ENCODE measurements around the gene CCNB3. TPM values are rescaled to one million over a fixed set of nuclear protein-coding genes. Genes with fewer than 3 reads are reported as not detected.

The CCNB3 gene
- total and polyA plus RNA-seq, 9 of the 15 experiments (the other 6 are each of a cell fraction or from before 2014, with no cell fraction given), result 0.05 to 0.25 (median 0.08) TPM; not detected in 3

DNA sequence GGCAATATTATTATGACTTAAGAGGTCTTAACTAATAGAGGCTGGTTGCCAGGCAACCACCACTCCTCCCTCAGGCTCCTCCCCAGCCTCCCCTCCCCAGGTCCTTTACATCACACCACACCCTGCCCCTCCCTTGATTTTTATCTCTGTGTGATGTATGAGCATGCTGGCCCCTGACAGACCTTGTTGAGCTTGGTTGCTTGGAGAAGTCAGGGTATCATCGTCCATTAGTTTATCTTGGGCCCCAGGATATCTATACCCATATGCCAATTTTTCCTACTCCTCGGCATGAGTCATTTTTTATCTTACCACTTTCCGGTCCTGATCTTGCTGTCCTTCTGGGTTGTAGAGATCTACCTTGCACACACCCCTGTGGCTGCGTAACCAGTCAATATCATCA is 6.2 kb upstream of the CCNB3 start (continued):
- TF ChIP-seq HDAC1 (IDR thresholded peaks at IDR 0.05) (peak in 1 of 2 experiments; percentile 62; a peak in 2 of 4 replicates), PHB2 (IDR thresholded peaks at IDR 0.05; ENCODE audit: low read depth) (peak; percentile 77), NCOR1 (IDR thresholded peaks at IDR 0.05) (peak; percentile 93), ZNF445 (CRISPR knock-in tag; IDR thresholded peaks at IDR 0.05; ENCODE audit: low read depth) (no peak), SMARCA4 (IDR thresholded peaks at IDR 0.05) (peak; percentile 96), POLR3A (IDR thresholded peaks at IDR 0.05; ENCODE audit: borderline replicate concordance, extremely low read depth, insufficient read depth, insufficient read length) (no peak), FOXM1 (IDR thresholded peaks at IDR 0.05; ENCODE audit: low read depth) (peak; percentile 88), FOXM1 (CRISPR knock-in tag; IDR thresholded peaks at IDR 0.05; ENCODE audit: low read depth) (no peak), MTA3 (IDR thresholded peaks at IDR 0.05; ENCODE audit: borderline replicate concordance) (no peak), EHMT2 (IDR thresholded peaks at IDR 0.05) (peak; percentile 59; the same call in 1 of the 2 replicates), TFAM (CRISPR knock-in tag; conservative IDR thresholded peaks at IDR 0.05) (no peak), KAT8 (IDR thresholded peaks at IDR 0.05; ENCODE audit: low read depth) (no peak), HCFC1 (IDR thresholded peaks at IDR 0.05; ENCODE audit: low read depth, low read length) (no peak), ZBED1 (IDR thresholded peaks at IDR 0.05) (0 out of 2 replicates have a peak, but pooled peaks have one; percentile 64), TCF7L2 (IDR thresholded peaks at IDR 0.05; ENCODE audit: low read depth, low read length) (no peak), KLF16 (IDR thresholded peaks at IDR 0.05) (peak; percentile 93), ZNF699 (CRISPR knock-in tag; IDR thresholded peaks at IDR 0.05; ENCODE audit: insufficient replicate concordance) (no peak), FOXJ2 (tag; IDR thresholded peaks at IDR 0.05) (peak; percentile 84), SIX5 (IDR thresholded peaks at IDR 0.05; ENCODE audit: borderline replicate concordance in 1 of 2, insufficient read depth in 1 of 2, low read depth in 1 of 2, low read length in 2 of 2) (no peak)
- TF ChIP-seq, protein P1, sequence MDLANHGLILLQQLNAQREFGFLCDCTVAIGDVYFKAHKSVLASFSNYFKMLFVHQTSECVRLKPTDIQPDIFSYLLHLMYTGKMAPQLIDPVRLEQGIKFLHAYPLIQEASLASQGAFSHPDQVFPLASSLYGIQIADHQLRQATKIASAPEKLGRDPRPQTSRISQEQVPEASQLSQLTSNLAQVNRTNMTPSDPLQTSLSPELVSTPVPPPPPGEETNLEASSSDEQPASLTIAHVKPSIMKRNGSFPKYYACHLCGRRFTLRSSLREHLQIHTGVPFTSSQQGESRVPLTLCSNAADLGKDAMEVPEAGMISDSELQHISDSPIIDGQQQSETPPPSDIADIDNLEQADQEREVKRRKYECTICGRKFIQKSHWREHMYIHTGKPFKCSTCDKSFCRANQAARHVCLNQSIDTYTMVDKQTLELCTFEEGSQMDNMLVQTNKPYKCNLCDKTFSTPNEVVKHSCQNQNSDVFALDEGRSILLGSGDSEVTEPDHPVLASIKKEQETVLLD (IDR thresholded peaks at IDR 0.05), result peak; percentile 40; the same call in 1 of the 2 replicates
- TF ChIP-seq, protein P2, sequence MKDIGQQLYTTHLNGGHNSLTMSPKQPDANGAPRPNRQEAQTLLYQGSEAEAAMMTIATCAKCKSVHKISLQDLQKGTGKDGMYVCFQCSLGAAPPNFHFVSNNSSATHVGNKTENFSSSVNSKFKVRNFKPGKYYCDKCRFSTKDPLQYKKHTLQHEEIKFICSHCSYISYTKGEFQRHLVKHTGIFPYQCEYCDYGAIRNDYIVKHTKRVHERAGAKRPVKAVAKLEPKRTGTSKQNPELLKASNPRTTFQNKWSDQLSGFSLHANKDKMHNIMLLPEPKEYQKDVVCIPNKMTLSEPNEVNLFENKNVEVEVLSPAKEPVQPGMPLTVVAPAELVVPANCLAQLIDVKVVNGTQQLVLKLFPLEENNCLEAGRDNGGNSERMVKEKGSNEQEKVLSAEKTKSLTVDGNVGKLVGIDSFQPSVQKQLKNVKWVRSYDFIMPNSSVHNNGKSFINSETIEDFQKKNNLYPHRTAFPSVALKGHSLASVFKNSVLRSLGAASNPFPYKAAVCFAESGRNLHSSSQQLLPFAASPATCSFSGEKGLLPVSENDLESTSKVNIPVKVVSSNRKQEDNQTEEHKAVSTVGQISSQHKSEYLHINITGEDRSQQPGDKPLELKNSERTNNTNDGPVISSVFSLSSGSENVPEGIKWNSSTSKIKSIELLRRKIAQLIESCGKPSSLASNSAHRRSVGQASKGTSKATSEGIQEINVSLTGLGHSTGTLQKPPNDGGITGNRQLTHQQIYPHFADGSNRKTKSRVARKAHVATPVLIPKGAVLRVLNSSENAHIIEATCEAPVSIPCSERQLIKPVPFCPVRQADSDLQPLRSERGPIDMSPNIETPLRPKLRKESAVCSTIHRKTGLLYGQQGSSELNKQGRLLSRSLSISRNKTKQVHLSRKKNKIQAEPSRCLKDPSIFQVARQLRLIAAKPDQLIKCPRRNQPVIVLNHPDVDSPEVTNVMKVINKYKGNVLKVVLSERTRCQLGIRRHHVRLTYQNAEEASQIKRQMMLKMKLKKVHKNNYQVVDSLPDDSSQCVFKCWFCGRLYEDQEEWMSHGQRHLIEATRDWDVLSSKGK (CRISPR knock-in tag; IDR thresholded peaks at IDR 0.05), result no peak
- TF ChIP-seq, protein P3, sequence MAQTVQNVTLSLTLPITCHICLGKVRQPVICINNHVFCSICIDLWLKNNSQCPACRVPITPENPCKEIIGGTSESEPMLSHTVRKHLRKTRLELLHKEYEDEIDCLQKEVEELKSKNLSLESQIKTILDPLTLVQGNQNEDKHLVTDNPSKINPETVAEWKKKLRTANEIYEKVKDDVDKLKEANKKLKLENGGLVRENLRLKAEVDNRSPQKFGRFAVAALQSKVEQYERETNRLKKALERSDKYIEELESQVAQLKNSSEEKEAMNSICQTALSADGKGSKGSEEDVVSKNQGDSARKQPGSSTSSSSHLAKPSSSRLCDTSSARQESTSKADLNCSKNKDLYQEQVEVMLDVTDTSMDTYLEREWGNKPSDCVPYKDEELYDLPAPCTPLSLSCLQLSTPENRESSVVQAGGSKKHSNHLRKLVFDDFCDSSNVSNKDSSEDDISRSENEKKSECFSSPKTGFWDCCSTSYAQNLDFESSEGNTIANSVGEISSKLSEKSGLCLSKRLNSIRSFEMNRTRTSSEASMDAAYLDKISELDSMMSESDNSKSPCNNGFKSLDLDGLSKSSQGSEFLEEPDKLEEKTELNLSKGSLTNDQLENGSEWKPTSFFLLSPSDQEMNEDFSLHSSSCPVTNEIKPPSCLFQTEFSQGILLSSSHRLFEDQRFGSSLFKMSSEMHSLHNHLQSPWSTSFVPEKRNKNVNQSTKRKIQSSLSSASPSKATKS (CRISPR knock-in tag; IDR thresholded peaks at IDR 0.05), result no peak
- TF ChIP-seq, protein P4, sequence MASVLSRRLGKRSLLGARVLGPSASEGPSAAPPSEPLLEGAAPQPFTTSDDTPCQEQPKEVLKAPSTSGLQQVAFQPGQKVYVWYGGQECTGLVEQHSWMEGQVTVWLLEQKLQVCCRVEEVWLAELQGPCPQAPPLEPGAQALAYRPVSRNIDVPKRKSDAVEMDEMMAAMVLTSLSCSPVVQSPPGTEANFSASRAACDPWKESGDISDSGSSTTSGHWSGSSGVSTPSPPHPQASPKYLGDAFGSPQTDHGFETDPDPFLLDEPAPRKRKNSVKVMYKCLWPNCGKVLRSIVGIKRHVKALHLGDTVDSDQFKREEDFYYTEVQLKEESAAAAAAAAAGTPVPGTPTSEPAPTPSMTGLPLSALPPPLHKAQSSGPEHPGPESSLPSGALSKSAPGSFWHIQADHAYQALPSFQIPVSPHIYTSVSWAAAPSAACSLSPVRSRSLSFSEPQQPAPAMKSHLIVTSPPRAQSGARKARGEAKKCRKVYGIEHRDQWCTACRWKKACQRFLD (CRISPR knock-in tag; IDR thresholded peaks at IDR 0.05), result no peak

All from K562 (cell line).